ENCODE measurements around the gene TSR3. TPM values are rescaled to one million over a fixed set of nuclear protein-coding genes. Genes with fewer than 3 reads are reported as not detected.

The TSR3 gene
- total and polyA plus RNA-seq, 12 donors = 13.7 to 258 (median 59.6) TPM

GRCh38 chr16:1338855-1339675, 12.6 kb downstream of the TSR3 start:
- no peak overlapping the region for H3K27ac ChIP-seq
- no peaks in the 10 kb centered on the region for H3K36me3 ChIP-seq (replicated peaks in 1 of 2)
- TF ChIP-seq POLR2A (IDR thresholded peaks at IDR 0.05) = no peak
- peaks cover 7 to 17% of the 10 kb centered on the region in 2 donors for H3K4me1 ChIP-seq (replicated peaks in 1 of 2)
- 68 to 85% (median 74%) methylated on average over 10 to 31 of the region's 31 CpGs for WGBS, 4 donors
- no peaks in the 10 kb centered on the region for H3K27me3 ChIP-seq
- no peak overlapping the region for H3K4me3 ChIP-seq
- DNase-seq = no peak
- intact Hi-C loops (cut with DNase I) = no loop called here
- no peaks in the 10 kb centered on the region for H3K9me3 ChIP-seq (replicated peaks in 1 of 3)

DNA sequence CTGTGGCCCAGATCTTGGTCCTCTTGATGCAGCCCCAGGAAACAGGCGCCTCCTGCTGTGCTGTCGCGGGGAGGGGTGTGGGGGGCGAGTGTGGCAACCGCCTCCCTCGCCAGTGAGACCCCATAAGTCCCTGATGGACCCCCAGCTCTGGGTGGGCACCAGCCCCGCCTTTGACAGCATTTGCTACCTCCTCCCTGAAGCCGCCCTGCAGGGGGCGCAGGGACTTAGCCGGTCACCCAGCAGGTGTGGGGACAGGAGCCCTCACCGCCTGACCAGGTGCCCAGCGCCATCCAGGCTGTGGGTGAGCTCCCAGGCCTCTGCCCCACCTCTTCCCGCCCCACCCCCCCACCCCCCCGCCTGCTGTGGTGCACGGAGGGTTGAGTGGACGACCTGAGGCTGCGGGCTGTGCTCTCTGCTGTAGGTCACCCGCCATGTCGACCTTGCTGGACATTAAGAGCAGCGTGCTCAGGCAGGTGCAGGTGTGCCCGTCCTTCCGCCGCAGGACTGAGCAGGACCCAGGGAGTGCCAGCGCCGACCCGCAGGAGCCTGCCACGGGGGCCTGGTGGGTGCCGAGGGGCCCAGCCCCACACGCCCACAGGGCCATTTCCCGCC, 13.5 kb downstream of the TSR3 start:
- Histone ChIP-seq H3K9me3 (replicated peaks in 1 of 3) (no peaks in the 10 kb centered on the region), H3K27ac (no peak overlapping the region), H3K36me3 (replicated peaks in 1 of 2) (no peaks in the 10 kb centered on the region), H3K4me3 (no peak overlapping the region), H3K4me1 (replicated peaks in 1 of 2) (peaks cover 12 to 17% of the 10 kb centered on the region in 2 donors), H3K27me3 (peaks cover 6% of the 10 kb centered on the region)
- intact Hi-C loops (cut with DNase I) = no loop called here
- DNase-seq = peak in 1 of 7 donors; percentile 25
- WGBS, 4 donors = 40 to 80% (median 52%) methylated on average over 8 to 30 of the region's 30 CpGs
- TF ChIP-seq POLR2A (IDR thresholded peaks at IDR 0.05) = no peak
- TF ChIP-seq, protein P1, sequence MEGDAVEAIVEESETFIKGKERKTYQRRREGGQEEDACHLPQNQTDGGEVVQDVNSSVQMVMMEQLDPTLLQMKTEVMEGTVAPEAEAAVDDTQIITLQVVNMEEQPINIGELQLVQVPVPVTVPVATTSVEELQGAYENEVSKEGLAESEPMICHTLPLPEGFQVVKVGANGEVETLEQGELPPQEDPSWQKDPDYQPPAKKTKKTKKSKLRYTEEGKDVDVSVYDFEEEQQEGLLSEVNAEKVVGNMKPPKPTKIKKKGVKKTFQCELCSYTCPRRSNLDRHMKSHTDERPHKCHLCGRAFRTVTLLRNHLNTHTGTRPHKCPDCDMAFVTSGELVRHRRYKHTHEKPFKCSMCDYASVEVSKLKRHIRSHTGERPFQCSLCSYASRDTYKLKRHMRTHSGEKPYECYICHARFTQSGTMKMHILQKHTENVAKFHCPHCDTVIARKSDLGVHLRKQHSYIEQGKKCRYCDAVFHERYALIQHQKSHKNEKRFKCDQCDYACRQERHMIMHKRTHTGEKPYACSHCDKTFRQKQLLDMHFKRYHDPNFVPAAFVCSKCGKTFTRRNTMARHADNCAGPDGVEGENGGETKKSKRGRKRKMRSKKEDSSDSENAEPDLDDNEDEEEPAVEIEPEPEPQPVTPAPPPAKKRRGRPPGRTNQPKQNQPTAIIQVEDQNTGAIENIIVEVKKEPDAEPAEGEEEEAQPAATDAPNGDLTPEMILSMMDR (IDR thresholded peaks at IDR 0.05) = peak in 4 of 6 experiments; percentile 14 to 39 (median 22)

GRCh38 chr16:1337486-1337885, 14.2 kb downstream of the TSR3 start:
- Histone ChIP-seq H3K4me1 (replicated peaks in 1 of 2) (peaks cover 10 to 21% of the 10 kb centered on the region in 2 donors), H3K9me3 (replicated peaks in 1 of 3) (no peaks in the 10 kb centered on the region), H3K27me3 (peaks cover 6% of the 10 kb centered on the region), H3K36me3 (replicated peaks in 1 of 2) (no peaks in the 10 kb centered on the region), H3K27ac (no peak overlapping the region), H3K4me3 (no peak overlapping the region)
- 65 to 84% (median 69%) methylated on average over 1 to 9 of the region's 9 CpGs for WGBS, 4 donors
- TF ChIP-seq POLR2A (IDR thresholded peaks at IDR 0.05) = no peak
- TF ChIP-seq, protein P1 (IDR thresholded peaks at IDR 0.05) = no peak
- intact Hi-C loops (cut with DNase I) = no loop called here
- no peak for DNase-seq

- no peak overlapping the region for H3K4me3 ChIP-seq
- WGBS, 4 donors = 69 to 85% (median 72%) methylated on average over 7 to 15 of the region's 15 CpGs
- peaks cover 10 to 27% of the 10 kb centered on the region in 2 donors for H3K4me1 ChIP-seq (replicated peaks in 1 of 2)
- intact Hi-C loops (cut with DNase I) = no loop called here
- peak overlapping the region in 1 of 5 donors; percentile 71 for H3K27ac ChIP-seq
- peaks cover 9% of the 10 kb centered on the region for H3K27me3 ChIP-seq
- H3K36me3 ChIP-seq (replicated peaks in 1 of 2) = no peaks in the 10 kb centered on the region
- no peaks in the 10 kb centered on the region for H3K9me3 ChIP-seq (replicated peaks in 1 of 3)
- DNase-seq = no peak
- TF ChIP-seq, protein P1 (IDR thresholded peaks at IDR 0.05) = no peak
- TF ChIP-seq POLR2A (IDR thresholded peaks at IDR 0.05) = no peak
These were observed 15.1 kb downstream of the TSR3 start for GRCh38 chr16:1336619-1337018.

Measured in adrenal gland (tissue), 12 donors.